ENCODE results near the gene NLRP1. TPM values are rescaled to one million over a fixed set of nuclear protein-coding genes. Genes with fewer than 3 reads are reported as not detected.

The NLRP1 gene
- total RNA-seq, 4 donors from 2014 or later = 23.3 to 72.5 (median 39.5) TPM

DNA sequence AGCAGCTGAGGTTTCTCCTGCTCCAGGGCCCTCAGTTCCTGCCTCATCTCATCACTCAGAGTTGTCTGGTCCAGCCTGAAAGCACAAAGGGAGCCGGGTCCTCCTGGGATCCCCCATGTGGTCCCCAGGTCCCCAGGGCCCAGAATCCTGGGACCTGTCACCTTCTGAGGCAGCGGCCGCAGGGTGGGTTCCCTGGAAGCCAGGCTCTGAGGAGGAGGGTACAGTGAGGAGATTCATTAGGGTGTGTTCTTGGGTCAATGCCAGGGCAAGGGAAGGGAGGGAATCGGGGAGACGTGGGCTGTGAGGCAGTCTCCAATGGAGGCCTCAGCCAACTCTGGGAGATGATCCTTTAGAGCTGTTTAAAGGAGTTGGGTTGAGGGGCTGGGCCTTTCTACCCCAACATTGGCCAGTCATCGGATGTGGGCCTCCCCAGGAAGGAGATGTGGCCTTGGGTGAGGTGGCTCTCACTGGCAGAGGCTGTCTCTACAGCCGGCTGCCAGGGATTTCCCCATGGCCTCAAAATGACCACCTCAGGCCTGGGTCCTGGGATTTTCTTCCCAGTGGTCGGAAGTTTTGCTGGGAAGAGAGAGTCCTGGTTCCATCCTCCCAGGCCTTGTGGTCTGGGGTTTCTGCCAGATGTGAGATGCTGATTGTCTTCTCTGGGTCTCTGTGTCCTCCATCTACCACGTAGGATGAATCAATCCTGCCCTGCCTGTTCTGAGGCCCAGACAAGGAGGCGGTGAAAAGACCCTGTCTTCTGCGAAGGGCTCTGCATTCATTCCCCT lies 47.3 kb downstream of the NLRP1 start:
- TF ChIP-seq, protein P1, sequence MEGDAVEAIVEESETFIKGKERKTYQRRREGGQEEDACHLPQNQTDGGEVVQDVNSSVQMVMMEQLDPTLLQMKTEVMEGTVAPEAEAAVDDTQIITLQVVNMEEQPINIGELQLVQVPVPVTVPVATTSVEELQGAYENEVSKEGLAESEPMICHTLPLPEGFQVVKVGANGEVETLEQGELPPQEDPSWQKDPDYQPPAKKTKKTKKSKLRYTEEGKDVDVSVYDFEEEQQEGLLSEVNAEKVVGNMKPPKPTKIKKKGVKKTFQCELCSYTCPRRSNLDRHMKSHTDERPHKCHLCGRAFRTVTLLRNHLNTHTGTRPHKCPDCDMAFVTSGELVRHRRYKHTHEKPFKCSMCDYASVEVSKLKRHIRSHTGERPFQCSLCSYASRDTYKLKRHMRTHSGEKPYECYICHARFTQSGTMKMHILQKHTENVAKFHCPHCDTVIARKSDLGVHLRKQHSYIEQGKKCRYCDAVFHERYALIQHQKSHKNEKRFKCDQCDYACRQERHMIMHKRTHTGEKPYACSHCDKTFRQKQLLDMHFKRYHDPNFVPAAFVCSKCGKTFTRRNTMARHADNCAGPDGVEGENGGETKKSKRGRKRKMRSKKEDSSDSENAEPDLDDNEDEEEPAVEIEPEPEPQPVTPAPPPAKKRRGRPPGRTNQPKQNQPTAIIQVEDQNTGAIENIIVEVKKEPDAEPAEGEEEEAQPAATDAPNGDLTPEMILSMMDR (IDR thresholded peaks at IDR 0.05; ENCODE audit: low read depth) = no peak

DNA sequence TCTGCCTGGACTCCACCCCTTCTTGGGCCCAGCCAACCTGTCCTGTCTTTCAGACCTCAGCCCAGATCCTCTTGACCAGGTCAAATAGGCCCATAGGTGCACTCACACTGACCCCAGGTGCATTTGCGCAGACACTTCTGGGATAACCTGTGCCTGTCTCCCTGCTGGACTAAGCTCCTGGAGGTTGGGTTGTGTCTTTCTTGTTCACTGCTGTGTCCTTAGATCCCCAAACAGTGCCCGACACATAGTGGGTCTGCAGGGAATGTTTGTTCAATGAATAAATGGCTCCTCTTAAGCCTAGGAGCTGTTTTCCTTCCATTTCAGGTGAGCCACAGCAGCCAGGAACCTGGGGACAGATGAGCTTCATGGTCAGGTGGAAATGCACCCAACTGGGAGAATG lies 48.9 kb downstream of the NLRP1 start:
- TF ChIP-seq, protein P1 (IDR thresholded peaks at IDR 0.05; ENCODE audit: low read depth) = no peak

DNA sequence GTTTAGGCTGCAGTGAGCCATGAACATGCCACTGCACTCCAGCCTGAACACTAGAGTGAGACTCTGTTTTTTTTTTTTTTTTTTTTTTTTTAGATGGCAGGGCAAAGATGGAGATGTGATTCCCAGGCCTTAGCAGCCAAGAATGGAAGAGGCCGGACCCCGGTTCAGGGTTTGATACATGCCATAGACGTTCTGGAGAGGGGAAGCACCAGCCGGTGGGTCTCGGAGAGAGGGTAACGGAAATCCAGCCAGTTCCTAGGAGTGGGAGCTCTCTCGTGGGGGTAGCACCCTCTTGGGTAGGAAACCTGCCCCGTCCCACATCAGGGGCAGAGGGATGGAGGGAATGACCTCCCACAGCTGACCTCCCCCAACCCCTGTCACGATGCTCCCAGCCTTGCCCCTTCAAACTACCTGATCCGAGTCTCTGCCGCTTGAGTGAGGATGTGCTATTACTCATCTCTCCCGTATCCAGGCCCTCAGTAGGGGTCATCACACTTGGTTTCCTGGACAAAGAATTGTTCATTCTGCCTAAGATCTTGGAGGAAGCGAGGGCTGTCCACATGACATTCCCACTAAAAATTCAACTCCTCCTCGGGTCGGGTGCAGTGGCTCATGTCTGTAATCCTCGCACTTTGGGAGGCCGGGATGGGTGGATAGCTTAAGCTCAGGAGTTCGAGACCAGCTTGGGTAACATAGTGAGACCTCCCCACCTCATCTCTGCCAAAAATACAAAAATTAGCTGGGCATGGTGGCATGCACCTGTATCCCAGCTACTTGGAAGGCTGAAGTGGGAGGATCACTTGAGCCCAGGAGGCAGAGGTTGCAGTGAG lies 50.6 kb downstream of the NLRP1 start:
- TF ChIP-seq, protein P1 (IDR thresholded peaks at IDR 0.05; ENCODE audit: low read depth) = no peak

DNA sequence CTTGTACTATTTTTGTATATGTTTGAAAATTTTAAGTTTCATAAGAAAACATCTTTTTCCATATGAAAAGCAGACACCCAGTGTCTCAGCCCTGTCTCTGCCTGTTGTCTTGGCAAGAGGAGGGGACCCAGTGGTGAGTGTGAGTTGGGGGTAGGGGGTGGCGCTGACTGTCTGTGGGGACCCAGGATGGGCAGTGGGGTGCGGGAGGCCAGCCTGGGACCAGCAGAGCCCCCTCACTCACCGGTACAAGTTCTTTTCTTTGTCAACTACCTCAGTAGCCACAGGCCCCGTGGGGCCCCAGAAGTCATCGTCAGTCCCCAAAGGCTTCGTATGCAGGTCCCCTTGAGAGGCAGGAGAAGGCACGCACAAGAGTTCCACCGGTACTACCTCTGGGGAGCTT lies 51.7 kb downstream of the NLRP1 start:
- TF ChIP-seq, protein P1 (IDR thresholded peaks at IDR 0.05; ENCODE audit: low read depth) = no peak

DNA sequence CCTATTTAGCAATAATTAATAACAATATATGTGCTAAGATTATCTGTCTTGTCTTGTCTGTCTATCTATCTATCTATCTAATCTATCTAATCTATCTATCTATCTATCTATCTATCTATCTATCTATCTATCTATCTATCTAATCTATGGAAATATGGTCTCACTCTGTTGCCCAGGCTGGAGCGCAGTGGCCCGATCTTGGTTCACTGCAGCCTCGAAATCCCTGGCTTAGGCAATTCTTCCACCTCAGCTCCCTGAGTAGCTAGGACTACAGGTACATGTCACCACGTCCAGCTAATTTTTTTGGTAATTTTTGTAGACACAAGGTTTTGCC lies 53.3 kb downstream of the NLRP1 start:
- TF ChIP-seq, protein P1 (IDR thresholded peaks at IDR 0.05; ENCODE audit: low read depth) = no peak

DNA sequence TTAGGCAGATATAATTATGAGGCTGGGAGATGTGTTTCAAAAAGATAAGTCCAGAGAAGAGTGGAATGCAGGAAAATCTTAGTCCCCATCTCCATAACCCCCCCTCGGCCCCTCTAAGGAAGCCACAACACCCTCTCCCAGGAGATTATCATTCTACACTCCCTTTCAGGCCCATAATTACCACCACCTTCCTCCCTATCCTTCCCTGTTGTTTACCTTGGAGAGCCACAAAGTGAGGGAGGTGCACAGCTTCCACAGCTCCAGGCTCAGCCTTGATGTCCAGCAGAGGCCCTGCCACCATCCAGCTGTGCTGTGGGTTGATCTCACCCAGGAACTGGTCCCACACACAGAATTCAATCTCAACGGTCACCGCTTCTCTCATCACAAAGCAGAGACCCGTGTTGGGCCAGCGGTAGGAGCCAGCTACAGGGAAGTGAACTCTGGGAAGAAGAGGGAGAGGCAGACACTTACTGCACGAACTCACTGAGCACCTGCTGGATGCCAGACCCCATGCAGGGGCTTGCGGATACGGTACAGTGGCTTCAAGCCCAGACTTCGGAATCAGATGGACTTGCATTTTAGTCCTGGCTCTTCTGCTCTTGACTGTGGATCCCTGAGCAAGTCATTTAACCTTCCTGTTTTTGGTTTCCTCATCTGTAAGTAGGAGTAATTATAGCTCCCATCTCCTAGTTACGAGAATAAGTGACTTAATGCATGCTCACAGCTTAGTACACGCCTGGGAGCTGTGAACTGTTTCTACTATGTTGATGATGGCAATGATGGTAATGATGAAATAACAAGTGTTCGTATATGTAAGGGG lies 53.8 kb downstream of the NLRP1 start:
- TF ChIP-seq, protein P1 (IDR thresholded peaks at IDR 0.05; ENCODE audit: low read depth) = no peak
